NCI-H2227 (cell line): ENCODE measurements around the gene TNS2.

Experiments
- DNase-seq: peaks from one replicate; lab custom pipeline; 2025; ENCODE audit not compliant: unreplicated experiment; lab: John Stamatoyannopoulos, UW

TNS2 gene

DNA sequence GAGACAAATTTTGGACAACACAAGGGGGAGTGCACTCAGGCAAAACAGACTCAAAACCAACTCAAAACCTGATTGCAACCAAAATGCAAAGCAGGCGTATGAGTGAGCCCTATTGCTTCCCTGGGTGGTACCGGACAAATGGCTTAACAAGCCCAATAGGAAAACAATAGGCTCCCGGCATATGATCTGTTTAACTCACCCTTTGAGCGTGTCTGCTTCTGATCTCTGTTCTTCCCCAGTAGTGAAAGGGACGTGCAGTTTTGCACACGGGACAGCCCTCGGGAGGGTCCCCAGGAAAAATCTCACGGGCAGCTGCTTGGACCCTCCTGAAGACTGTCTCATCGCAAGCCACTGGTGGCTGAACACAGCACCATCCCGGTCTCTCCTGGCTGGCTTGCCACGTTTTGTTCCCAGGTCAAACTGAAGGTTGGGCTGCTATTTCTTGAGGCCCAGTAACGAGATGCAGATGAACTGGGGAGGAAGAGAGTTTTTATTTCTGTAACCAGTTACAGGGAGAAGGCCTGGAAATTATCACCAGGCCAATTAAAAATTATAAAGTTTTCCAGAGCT lies 63.4 kb downstream of the TNS2 start:
- DNase-seq, result no peak

DNA sequence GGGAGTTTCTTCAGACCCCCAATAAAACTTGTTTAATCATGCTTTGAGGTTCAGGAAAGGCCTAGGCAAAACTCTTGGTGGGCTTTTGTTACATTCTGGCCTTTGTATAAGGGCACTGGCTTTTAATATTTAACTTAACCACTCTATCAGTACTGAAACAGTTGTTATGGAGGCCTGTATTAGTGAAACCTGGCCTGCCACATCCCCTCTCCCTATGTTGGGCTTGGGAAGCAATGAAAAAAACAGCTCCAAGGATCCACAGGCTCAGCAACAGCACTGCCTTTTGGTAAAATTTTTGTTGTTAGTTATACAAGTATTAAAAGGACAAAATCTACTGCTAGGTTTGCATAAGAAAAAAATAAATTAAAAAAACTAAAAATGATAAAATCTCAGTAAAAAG lies 64.1 kb downstream of the TNS2 start:
- no peak for DNase-seq
